Stimulated activated CD8-positive, alpha-beta memory T cell treated with anti-CD3 and anti-CD28 coated beads, Interleukin-15, amount 100 ng/mL, for 48 hours (primary cell): ENCODE results near the gene MESP2.

Experiments used
- DNase-seq, 2 donors: peaks; one replicate each; pipeline ENCODE4 v3.0.0-alpha.2; 2020; ENCODE audit warnings: low read depth in 2 of 2

Gene MESP2

GRCh38 chr15:89815769-89816168, 39.6 kb downstream of the MESP2 start:
- no peak for DNase-seq

GRCh38 chr15:89817701-89818280, 41.7 kb downstream of the MESP2 start:
- DNase-seq: no peak

- DNase-seq: no peak
Measured at GRCh38 chr15:89818287-89818686, 42.2 kb downstream of the MESP2 start.

GRCh38 chr15:89820666-89821611, 44.8 kb downstream of the MESP2 start:
- DNase-seq: no peak

- DNase-seq: no peak
Measured at GRCh38 chr15:89822026-89822425, 45.9 kb downstream of the MESP2 start.

- DNase-seq: no peak
Measured at GRCh38 chr15:89822611-89822950, 46.4 kb downstream of the MESP2 start.

- no peak for DNase-seq
Measured at GRCh38 chr15:89822951-89823711, 47.0 kb downstream of the MESP2 start.

- DNase-seq: no peak
Measured at GRCh38 chr15:89823836-89824606, 47.9 kb downstream of the MESP2 start.

- no peak for DNase-seq
Measured at GRCh38 chr15:89824607-89824867, 48.4 kb downstream of the MESP2 start.

- DNase-seq: no peak
Measured at GRCh38 chr15:89825271-89825940, 49.3 kb downstream of the MESP2 start.

GRCh38 chr15:89826671-89827655, 50.8 kb downstream of the MESP2 start:
- DNase-seq: no peak

- DNase-seq: no peak
Measured at GRCh38 chr15:89827829-89828228, 51.7 kb downstream of the MESP2 start.
